Measurements from ENCODE around the gene HEATR5B.

DNA sequence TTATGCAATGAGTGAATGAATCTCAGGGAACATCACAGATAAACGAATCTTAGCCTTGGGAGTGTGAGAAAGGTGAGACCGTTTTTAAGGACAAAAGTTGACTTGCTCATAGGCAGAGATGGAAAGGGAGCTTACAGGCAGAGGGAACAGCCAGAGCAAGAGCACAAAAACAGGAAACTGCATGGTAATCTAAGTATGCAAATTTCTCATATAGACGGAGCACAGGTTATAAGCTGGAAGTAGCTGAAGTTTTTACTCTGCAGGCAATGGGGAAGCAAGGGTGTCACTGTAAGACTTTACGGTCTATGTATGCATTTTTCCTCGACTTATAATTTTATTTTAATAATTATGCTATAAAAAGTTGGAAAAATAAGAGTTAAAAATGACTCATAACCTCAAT is 73.0 kb downstream of the HEATR5B start:
- TF ChIP-seq EZH2 (IDR thresholded peaks at IDR 0.05; ENCODE audit: low read depth, low read length, severe bottlenecking) (no peak), RXRA (IDR thresholded peaks at IDR 0.05; ENCODE audit: insufficient read depth, low read depth, low read length) (no peak), TAF7 (optimal IDR thresholded peaks at IDR 0.05; ENCODE audit: borderline replicate concordance, low read depth, low read length) (no peak), TEAD4 (IDR thresholded peaks at IDR 0.05; ENCODE audit: low read depth, low read length) (no peak), NRF1 (IDR thresholded peaks at IDR 0.05; ENCODE audit: low read depth, low read length) (no peak)

Data from H1 (cell line).